ENCODE results near the gene TBX3.

Gene TBX3

GRCh38 chr12:114668151-114668885 is 15.7 kb downstream of the TBX3 start:
- peak; percentile 84 for DNase-seq (ENCODE audit: low read depth)

- DNase-seq (ENCODE audit: low read depth): no peak
Observed at GRCh38 chr12:114667669-114668150, 16.3 kb downstream of the TBX3 start.

GRCh38 chr12:114666746-114667668 is 17.0 kb downstream of the TBX3 start:
- no peak for DNase-seq (ENCODE audit: low read depth)

- DNase-seq (ENCODE audit: low read depth): no peak
Observed at GRCh38 chr12:114665411-114666260, 18.3 kb downstream of the TBX3 start.

GRCh38 chr12:114664651-114665320 is 19.2 kb downstream of the TBX3 start:
- no peak for DNase-seq (ENCODE audit: low read depth)

GRCh38 chr12:114662512-114663177 is 21.3 kb downstream of the TBX3 start:
- DNase-seq (ENCODE audit: low read depth): no peak

- no peak for DNase-seq (ENCODE audit: low read depth)
Observed at GRCh38 chr12:114661245-114661644, 22.7 kb downstream of the TBX3 start.

- DNase-seq (ENCODE audit: low read depth): no peak
Observed at GRCh38 chr12:114659084-114659483, 24.9 kb downstream of the TBX3 start.

- no peak for DNase-seq (ENCODE audit: low read depth)
Observed at GRCh38 chr12:114658002-114658441, 26.0 kb downstream of the TBX3 start.

GRCh38 chr12:114657597-114657920 is 26.4 kb downstream of the TBX3 start:
- no peak for DNase-seq (ENCODE audit: low read depth)

- no peak for DNase-seq (ENCODE audit: low read depth)
Observed at GRCh38 chr12:114656906-114657596, 26.9 kb downstream of the TBX3 start.

- DNase-seq (ENCODE audit: low read depth): no peak
Observed at GRCh38 chr12:114655934-114656749, 27.8 kb downstream of the TBX3 start.

GRCh38 chr12:114649585-114649984 is 34.4 kb downstream of the TBX3 start:
- no peak for DNase-seq (ENCODE audit: low read depth)

GRCh38 chr12:114648711-114649110 is 35.3 kb downstream of the TBX3 start:
- DNase-seq (ENCODE audit: low read depth): no peak

- DNase-seq (ENCODE audit: low read depth): no peak
Observed at GRCh38 chr12:114638790-114639435, 45.1 kb downstream of the TBX3 start.

GRCh38 chr12:114636723-114637480 is 47.1 kb downstream of the TBX3 start:
- no peak for DNase-seq (ENCODE audit: low read depth)

GRCh38 chr12:114631242-114631641 is 52.7 kb downstream of the TBX3 start:
- no peak for DNase-seq (ENCODE audit: low read depth)

- DNase-seq (ENCODE audit: low read depth): no peak
Observed at GRCh38 chr12:114628199-114628598, 55.8 kb downstream of the TBX3 start.
